NCI-H2029 (cell line): ENCODE data around the gene SLC7A10.
A peak's percentile ranks its signal among the peaks of the same experiment; 100 is the strongest.

Experiments
- DNase-seq: peaks from one replicate; lab custom pipeline; 2025; lab: John Stamatoyannopoulos, UW

Gene SLC7A10

GRCh38 chr19:33225458-33225926 is at the start of gene SLC7A10:
TSS of gene SLC7A10 (minus strand) at chr19:33225850. CDS start at chr19:33225703, 147 bp downstream.
- DNase-seq: no peak

DNA sequence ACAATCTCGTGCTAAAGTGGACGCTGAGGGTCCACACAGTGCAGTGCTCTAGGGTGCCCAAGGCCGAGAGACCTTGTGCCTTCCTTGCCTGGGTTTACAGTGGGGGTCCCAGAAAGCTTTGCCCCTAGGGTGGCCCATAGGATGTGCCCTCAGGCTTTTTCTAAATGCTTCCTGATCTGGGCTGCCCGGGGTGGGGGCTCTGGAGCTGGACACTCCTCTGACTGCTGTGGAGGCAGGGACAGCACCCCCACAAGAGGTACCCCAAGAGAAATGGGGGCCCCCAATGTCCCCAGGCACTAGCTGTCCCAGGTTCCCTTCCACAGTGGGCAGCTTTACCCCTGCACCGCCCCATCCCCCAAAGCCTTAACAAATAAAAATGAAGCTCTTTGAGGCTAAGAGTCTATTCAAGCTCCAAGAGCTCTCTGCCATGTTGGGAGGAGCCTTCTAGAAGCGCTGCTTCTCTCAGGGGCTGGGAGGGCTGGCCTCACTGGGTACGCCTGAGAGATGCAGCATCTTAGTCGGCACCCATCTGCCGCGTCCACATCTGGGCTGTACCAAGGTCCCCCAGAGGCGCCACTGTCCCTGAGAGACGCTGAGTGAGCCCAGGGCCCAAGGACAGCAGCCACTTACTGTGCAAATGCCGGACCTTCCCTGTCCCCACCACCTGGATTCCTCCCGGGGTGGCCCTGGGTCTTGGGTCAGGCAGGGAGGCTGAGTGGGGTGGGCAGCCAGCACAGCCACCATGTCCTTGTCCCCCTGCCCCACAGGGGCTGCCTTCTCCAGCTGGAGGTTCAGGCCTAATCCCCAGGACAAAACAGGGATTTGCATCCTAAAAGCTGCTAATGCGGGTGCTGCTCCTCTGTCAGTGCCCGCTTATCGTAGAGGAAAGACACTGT is 49.3 kb upstream of the SLC7A10 start:
- no peak for DNase-seq

- DNase-seq: peak; percentile 49
Measured at GRCh38 chr19:33273881-33274662, 48.4 kb upstream of the SLC7A10 start.

DNA sequence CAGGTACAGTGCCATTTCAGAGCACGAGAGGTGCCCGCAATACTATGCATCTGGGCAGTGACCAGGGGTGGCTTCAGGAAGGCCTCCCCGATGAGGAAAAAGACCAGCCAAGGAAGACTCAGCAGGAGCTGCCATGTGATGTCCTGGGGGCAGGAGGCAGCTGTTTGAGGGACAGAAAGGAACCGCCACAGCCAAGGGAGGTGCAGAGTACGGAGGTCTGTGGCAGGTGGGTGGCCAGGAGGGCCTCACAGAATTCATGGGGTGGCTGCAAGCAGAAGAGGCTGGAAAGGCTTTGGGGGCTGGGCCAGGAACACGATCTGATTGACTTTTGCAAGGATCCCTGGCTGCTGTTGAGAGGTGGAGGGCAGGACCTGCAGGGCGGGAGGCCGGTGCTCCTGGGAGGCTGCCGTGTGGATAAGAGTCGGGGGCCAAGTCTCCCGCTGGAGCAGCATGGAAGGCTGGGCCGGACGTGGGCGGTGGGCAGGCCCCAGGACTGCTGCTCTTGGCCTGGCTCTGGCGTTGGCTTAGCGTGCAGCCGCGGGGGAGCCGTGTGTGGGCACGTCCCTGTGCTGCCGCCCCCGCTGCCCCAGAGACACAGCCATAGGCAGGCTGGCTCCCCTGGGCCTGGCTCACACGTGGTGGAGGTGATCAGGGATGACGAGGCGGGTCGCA is 47.6 kb upstream of the SLC7A10 start:
- DNase-seq: no peak

DNA sequence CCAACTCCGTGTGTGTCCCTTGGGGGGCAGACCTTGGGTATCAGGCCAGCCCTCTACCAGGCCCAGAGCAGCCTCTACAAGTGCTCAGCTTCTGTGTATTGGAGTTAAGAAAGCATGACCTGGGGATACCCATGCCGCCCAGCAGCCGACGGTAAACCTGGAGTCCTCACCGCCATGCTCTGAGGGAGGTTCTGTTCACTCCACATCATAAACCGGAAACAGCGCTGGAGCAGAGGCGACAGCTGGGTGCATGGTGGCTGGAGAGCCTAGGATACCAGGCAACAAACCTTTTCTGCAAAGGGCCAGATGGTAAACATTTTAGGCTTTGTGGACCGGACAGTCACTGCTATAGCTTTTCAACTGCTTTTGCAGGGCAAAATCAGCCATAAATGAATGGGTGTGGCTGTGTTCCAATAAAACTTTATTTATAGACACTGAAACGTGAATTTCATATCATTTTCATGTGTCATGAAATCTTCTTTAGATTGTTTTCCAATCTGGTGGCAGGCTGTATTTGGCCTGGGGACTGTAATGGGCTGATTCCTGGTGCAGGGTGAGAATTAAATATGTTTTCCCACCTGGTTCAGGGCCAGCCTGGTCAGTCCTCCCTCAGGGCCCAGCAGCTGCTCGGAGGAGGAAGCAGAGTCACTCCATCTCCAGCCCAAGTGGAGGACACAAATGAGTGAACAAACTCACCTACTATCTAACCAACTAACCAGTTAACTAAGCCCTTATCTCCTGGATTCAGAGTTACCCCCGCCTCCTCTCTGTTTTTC is 45.8 kb upstream of the SLC7A10 start:
- no peak for DNase-seq

GRCh38 chr19:33270769-33271168 is 45.1 kb upstream of the SLC7A10 start:
- DNase-seq: no peak

- DNase-seq: no peak
Measured at GRCh38 chr19:33269016-33269415, 43.4 kb upstream of the SLC7A10 start.

DNA sequence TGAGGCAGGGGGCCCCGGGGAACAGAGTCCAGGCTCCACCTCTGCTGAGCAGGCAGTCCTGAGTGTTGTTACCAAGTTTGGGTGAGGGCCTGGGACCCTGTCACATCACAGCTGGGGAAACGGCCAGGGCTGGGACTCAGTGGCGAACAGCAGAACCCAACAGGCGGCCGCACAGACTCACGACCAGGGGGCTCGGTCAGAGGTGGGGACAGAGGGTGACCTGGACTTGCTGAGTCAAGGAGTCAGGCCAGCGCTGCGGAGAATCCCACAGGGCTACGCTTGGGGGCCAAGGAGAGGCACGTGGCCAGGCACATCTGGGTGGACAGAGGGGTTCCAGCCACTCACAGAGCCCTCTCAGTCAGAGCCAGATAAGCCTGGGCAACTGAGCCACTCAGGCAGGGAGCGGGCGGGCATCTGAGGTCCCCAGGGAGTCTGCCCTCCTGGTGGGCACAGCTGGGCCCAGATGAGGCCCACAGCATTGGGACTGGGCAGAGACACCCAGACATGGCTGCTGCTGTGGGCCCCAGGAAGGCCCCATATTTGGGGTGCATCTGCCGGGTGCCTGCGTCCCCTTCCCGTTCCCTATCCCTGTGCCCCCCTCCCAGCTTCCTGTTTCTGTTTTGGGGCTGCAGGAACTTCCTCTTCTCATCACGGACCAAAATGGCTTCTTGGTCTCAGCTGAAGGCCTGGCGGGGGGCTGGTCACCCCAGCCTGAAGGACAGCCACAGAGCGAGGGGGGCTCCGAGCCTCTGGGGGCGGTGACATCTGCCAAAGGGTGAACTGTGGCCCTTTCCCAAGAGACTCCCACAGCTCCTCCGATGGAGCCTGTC is 42.7 kb upstream of the SLC7A10 start:
- DNase-seq: no peak

DNA sequence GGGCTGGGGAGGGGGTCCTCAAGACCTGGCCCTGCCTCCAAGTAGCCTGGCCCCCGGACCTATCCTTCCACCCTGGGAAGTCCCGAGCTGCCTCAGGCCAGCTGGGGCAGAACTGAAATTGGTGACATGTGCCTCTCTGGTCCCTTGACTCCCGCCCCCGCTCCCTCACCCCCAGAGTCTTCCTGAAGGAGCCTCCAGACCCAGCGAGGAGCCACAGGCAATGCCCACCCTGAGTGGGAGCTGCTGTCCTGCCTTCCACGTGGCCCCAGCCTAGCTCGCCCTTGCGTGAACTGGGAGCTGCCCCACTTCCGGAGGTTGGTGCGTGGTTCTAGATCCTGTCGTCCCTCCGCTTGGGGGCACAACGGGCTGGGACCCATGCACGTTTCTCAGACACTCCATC is 42.1 kb upstream of the SLC7A10 start:
- no peak for DNase-seq

- DNase-seq: no peak
Measured at GRCh38 chr19:33266974-33267484, 41.4 kb upstream of the SLC7A10 start.

GRCh38 chr19:33264881-33265445 is 39.3 kb upstream of the SLC7A10 start:
- DNase-seq: no peak

GRCh38 chr19:33263325-33264023 is 37.8 kb upstream of the SLC7A10 start:
- no peak for DNase-seq

DNA sequence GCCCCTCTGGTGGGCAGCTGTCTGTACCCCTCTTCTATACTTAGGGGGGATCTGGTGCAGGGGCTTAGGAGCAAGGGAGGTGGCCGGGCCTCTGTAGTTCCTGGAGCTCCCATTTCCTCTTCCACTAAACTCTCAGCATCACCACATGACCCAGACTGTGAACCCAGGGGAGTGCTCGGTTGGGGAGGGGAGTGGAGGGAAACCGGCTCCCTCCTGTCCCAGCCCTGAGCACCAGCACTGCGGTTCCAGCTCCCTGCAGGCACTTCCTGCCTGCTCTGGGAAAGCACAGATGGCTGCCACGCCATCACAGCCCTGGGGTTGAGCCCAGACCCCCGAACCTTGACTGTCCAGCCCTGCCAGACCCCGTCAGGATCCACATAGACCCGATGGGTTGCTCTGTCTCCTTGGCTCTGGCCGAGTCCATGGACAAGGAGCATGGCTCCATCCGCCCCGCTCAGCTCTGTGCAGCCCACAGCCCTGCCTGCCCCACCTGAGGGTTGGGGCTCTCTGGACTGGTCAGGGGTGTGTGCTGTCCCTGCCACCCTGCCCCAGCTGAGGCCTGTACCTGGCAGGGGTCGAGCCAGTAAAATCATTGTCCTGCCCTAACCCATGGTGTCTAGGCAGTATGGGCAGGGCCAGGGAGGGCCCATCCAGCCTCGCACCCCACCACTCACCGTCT is 36.0 kb upstream of the SLC7A10 start:
- DNase-seq: no peak

- DNase-seq: no peak
Measured at GRCh38 chr19:33260628-33261418, 35.2 kb upstream of the SLC7A10 start.

DNA sequence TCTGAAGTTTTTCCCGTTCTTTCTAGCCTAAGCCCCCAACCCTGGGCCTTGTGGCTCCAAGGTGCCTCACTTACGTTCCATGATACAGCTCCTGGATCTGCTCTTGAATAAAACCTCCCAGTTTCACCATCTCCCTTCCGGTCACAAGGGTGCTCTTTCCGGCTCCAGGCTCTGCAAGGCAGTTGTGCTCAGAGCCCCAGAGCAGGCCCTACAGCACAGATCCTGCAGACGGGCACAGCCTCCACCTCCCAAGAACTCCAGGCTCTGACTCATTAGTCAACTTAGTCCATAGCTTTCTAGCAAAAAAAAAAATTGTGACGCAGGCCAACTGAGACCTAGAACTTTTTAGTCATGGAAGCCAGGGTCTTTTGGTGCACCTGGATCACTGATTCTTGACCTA is 33.9 kb upstream of the SLC7A10 start:
- no peak for DNase-seq

DNA sequence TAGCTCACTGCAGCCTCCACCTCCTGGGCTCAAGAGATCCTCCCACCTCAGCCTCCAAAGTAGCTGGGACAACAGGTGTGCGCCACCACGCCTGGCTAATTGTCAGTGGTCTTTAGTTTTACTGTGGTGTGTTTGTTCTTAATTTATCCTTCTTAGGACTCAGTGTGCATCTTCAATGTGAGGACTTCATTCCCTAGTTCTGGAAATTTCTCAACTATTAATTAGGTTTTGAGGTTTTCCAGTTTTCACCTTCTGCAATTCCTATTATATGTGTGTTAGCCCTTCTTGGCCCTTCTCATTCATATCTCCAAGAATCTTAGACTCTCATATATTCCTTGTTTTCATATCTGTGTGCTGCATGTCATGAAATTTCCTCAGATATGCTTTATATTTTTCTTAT is 32.2 kb upstream of the SLC7A10 start:
- DNase-seq: no peak

GRCh38 chr19:33256261-33256660 is 30.6 kb upstream of the SLC7A10 start:
- no peak for DNase-seq

DNA sequence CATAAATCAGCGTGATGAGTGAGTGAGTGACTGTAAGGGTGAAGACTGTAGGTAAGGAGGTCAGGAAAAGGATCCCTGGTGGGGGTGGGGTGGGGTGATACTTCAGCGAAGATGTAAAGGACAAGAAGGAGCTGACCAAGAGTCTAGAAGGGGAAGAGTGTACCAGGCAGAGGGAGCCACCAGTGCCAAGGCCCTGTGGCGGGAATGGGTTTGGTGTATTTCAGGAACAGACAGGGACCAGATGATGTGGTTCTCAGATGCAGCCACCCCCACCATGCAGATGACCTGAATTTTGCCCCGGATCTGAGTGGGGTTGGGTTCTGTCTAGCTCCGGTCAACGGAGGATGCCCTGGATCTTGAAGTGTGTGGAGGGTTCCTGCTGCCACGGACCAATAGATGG is 30.1 kb upstream of the SLC7A10 start:
- DNase-seq: no peak
